Smooth muscle cell (in vitro differentiated cells): Measurements from ENCODE around the gene TAPT1. TPM values are rescaled to one million over a fixed set of nuclear protein-coding genes. Genes with fewer than 3 reads are reported as not detected.

ENCODE experiments used
- DNase-seq: peaks from one replicate; lab custom pipeline; 2025; ENCODE audit not compliant: unreplicated experiment; lab: John Stamatoyannopoulos, UW
- H2AFZ ChIP-seq: fragments of 200-600 bp; sonication (generic); 2 replicates; pipeline ENCODE4 v1.6.0; 2016; ENCODE audit warnings: antibody characterized with exemption, low read depth, mild to moderate bottlenecking
- H3F3A ChIP-seq: fragments of 200-600 bp; sonication (generic); 2 replicates; pipeline ENCODE4 v1.6.0; 2017; ENCODE audit warnings: antibody characterized with exemption, low read depth
- H3K27ac ChIP-seq: fragments of 200-600 bp; sonication (generic); 2 replicates; pipeline ENCODE4 v1.5.1; 2016; ENCODE audit warnings: low read depth, mild to moderate bottlenecking
- H3K27me3 ChIP-seq: fragments of 200-600 bp; sonication (generic); 2 replicates; pipeline ENCODE4 v1.6.1; 2016; ENCODE audit warnings: low read depth, mild to moderate bottlenecking
- H3K36me3 ChIP-seq: fragments of 200-600 bp; sonication (generic); 2 replicates; pipeline ENCODE4 v1.5.1; 2016; ENCODE audit warnings: low read depth
- H3K4me1 ChIP-seq: fragments of 200-600 bp; sonication (generic); 2 replicates; pipeline ENCODE4 v1.5.1; 2016; ENCODE audit warnings: low read depth
- H3K4me2 ChIP-seq: fragments of 200-600 bp; sonication (generic); 2 replicates; pipeline ENCODE4 v1.6.0; 2016; ENCODE audit warnings: mild to moderate bottlenecking
- H3K4me3 ChIP-seq: fragments of 200-600 bp; sonication (generic); 2 replicates; pipeline ENCODE4 v1.5.1; 2016; ENCODE audit warnings: mild to moderate bottlenecking
- H3K79me2 ChIP-seq: fragments of 200-600 bp; sonication (generic); 2 replicates; pipeline ENCODE4 v1.6.0; 2016; ENCODE audit warnings: low read depth, mild to moderate bottlenecking
- H3K9ac ChIP-seq: fragments of 200-600 bp; sonication (generic); 2 replicates; pipeline ENCODE4 v1.6.0; 2016; ENCODE audit warnings: low read depth
- H3K9me3 ChIP-seq: fragments of 200-600 bp; sonication (generic); replicated peaks from 2 replicates; pipeline ENCODE4 v1.5.1; 2016; ENCODE audit warnings: low read depth
- H4K20me1 ChIP-seq: fragments of 200-600 bp; sonication (generic); 2 replicates; pipeline ENCODE4 v1.6.0; 2016; ENCODE audit warnings: low read depth
- CTCF ChIP-seq: fragments of 200-600 bp; sonication (generic); IDR thresholded peaks from 2 replicates; pipeline ENCODE4 v1.5.1; 2017; ENCODE audit warnings: borderline replicate concordance, mild to moderate bottlenecking, antibody characterized with exemption; ENCODE audit not compliant: insufficient read depth, poor library complexity, severe bottlenecking
- WGBS: methylation state at CpG from one replicate; pipeline ENCODE4 v1.1.7; 2016; ENCODE audit warnings: low lambda C conversion rate; 5-methylcytosine and 5-hydroxymethylcytosine counted together
- polyA plus RNA-seq: library from polyadenylated mRNA; unstranded; fragments of >200 nt; fragmentation: Nextera tagmentation; extraction: Ambion mirVana; gene quantifications from 2 replicates; pipeline ENCODE4 v1.2.1, GENCODE V29; 2016
- total RNA-seq: library from RNA; depleted of rRNA; stranded (reverse); fragments of >200 nt; gene quantifications from 2 replicates; pipeline ENCODE4 v1.2.3, GENCODE V29; 2014

The TAPT1 gene
- total and polyA plus RNA-seq, 2 experiments from 2014 or later = 7.9 to 12.9 TPM

GRCh38 chr4:16126714-16127113, 99.6 kb downstream of the TAPT1 start:
- no peak overlapping the region for H3K27ac ChIP-seq
- WGBS = 93% methylated on average over 1 of the region's 1 CpG
- no peak overlapping the region for H3K4me2 ChIP-seq
- H3K27me3 ChIP-seq = peaks cover 45% of the 10 kb centered on the region
- H2AFZ ChIP-seq = no peak overlapping the region
- H3K4me3 ChIP-seq = no peak overlapping the region
- no peak for DNase-seq
- no peaks in the 10 kb centered on the region for H4K20me1 ChIP-seq
- no peak for TF ChIP-seq CTCF
- H3K9ac ChIP-seq = no peak overlapping the region
- no peaks in the 10 kb centered on the region for H3K36me3 ChIP-seq
- H3K79me2 ChIP-seq = no peaks in the 10 kb centered on the region
- peaks cover 5% of the 10 kb centered on the region for H3K4me1 ChIP-seq
- H3F3A ChIP-seq = no peaks in the 10 kb centered on the region
- no peaks in the 10 kb centered on the region for H3K9me3 ChIP-seq

GRCh38 chr4:16125571-16126445, 100.5 kb downstream of the TAPT1 start:
- Histone ChIP-seq H3K9ac (no peak overlapping the region), H2AFZ (no peak overlapping the region), H3K79me2 (no peaks in the 10 kb centered on the region), H3K4me3 (no peak overlapping the region), H3K4me1 (peaks cover 5% of the 10 kb centered on the region), H4K20me1 (no peaks in the 10 kb centered on the region), H3K36me3 (no peaks in the 10 kb centered on the region), H3K27ac (no peak overlapping the region), H3K27me3 (peaks cover 53% of the 10 kb centered on the region), H3K9me3 (no peaks in the 10 kb centered on the region), H3F3A (no peaks in the 10 kb centered on the region), H3K4me2 (no peak overlapping the region)
- no peak for TF ChIP-seq CTCF
- no peak for DNase-seq
- WGBS = 73% methylated on average over 8 of the region's 8 CpGs

GRCh38 chr4:16124232-16124631, 102.0 kb downstream of the TAPT1 start:
- Histone ChIP-seq H3K4me1 (peaks cover 5% of the 10 kb centered on the region), H3K36me3 (no peaks in the 10 kb centered on the region), H3K4me3 (no peak overlapping the region), H3K27ac (no peak overlapping the region), H4K20me1 (no peaks in the 10 kb centered on the region), H3F3A (no peaks in the 10 kb centered on the region), H3K4me2 (no peak overlapping the region), H3K9ac (no peak overlapping the region), H3K27me3 (peaks cover 62% of the 10 kb centered on the region), H2AFZ (no peak overlapping the region), H3K79me2 (no peaks in the 10 kb centered on the region), H3K9me3 (no peaks in the 10 kb centered on the region)
- WGBS = 93% methylated on average over 4 of the region's 4 CpGs
- DNase-seq = no peak
- TF ChIP-seq CTCF = no peak
